Liver (tissue), 3 donors: Measurements from ENCODE around the gene SDK2.

Experiments
- GABPA ChIP-seq, 2 donors: IDR thresholded peaks in 1 of 2; conservative IDR thresholded peaks in 1 of 2; 2 replicates each; pipeline ENCODE4 v1.6.1; 2016; ENCODE audit warnings: antibody characterized with exemption in 2 of 2, mild to moderate bottlenecking in 1 of 2, moderate library complexity in 1 of 2
- JUND ChIP-seq, 2 donors: IDR thresholded peaks; 2 replicates each; pipeline ENCODE4 v1.6.1; 2016; ENCODE audit warnings: antibody characterized with exemption in 2 of 2
- NR2F2 ChIP-seq: IDR thresholded peaks from 2 replicates; pipeline ENCODE4 v1.6.1; 2016; ENCODE audit warnings: antibody characterized with exemption
- REST ChIP-seq: IDR thresholded peaks from 2 replicates; pipeline ENCODE4 v1.6.1; 2016; ENCODE audit warnings: antibody characterized with exemption, mild to moderate bottlenecking
- SP1 ChIP-seq: IDR thresholded peaks from 2 replicates; pipeline ENCODE4 v1.6.1; 2018; ENCODE audit warnings: antibody characterized with exemption, mild to moderate bottlenecking
- ZBTB33 ChIP-seq: IDR thresholded peaks from 2 replicates; pipeline ENCODE4 v1.6.1; 2016; ENCODE audit warnings: antibody characterized with exemption
- TF ChIP-seq, protein P1 (sequence below): fragments of 150-350 bp; IDR thresholded peaks from 2 replicates; pipeline ENCODE4 v1.5.1; 2017; ENCODE audit warnings: improper control_type of control experiment, low read depth, low read length; ENCODE audit not compliant: missing input control
- TF ChIP-seq, protein P2 (sequence below): IDR thresholded peaks from 2 replicates; pipeline ENCODE4 v1.6.1; 2016; ENCODE audit warnings: antibody characterized with exemption
- donor health status: healthy.
- donor health status: healthy.

GRCh38 chr17:73304971-73305812 is 339.1 kb downstream of the SDK2 start:
- TF ChIP-seq JUND (IDR thresholded peaks at IDR 0.05), result no peak
- TF ChIP-seq, protein P1, sequence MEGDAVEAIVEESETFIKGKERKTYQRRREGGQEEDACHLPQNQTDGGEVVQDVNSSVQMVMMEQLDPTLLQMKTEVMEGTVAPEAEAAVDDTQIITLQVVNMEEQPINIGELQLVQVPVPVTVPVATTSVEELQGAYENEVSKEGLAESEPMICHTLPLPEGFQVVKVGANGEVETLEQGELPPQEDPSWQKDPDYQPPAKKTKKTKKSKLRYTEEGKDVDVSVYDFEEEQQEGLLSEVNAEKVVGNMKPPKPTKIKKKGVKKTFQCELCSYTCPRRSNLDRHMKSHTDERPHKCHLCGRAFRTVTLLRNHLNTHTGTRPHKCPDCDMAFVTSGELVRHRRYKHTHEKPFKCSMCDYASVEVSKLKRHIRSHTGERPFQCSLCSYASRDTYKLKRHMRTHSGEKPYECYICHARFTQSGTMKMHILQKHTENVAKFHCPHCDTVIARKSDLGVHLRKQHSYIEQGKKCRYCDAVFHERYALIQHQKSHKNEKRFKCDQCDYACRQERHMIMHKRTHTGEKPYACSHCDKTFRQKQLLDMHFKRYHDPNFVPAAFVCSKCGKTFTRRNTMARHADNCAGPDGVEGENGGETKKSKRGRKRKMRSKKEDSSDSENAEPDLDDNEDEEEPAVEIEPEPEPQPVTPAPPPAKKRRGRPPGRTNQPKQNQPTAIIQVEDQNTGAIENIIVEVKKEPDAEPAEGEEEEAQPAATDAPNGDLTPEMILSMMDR, result peak; percentile 23
- TF ChIP-seq NR2F2, result peak; percentile 89
- peak; percentile 58 to 66 for TF ChIP-seq GABPA (IDR thresholded peaks at IDR 0.05 in 1 of 2, conservative IDR thresholded peaks at IDR 0.05 in 1 of 2)
- TF ChIP-seq ZBTB33, result no peak
- TF ChIP-seq SP1, result peak; percentile 49
- TF ChIP-seq, protein P2, sequence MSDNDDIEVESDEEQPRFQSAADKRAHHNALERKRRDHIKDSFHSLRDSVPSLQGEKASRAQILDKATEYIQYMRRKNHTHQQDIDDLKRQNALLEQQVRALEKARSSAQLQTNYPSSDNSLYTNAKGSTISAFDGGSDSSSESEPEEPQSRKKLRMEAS, result peak; percentile 4
- TF ChIP-seq REST, result no peak
